IPS-15b (cell line): ENCODE measurements around the gene ELAVL1.

Experiments
- H3K27me3 ChIP-seq: one replicate; pipeline ENCODE4 v1.6.1; 2013; ENCODE audit warnings: low read length; ENCODE audit not compliant: control insufficient read depth, insufficient read depth
- H3K36me3 ChIP-seq: one replicate; pipeline ENCODE4 v1.6.1; 2013; ENCODE audit warnings: low read length; ENCODE audit not compliant: control insufficient read depth, insufficient read depth
- H3K4me1 ChIP-seq: one replicate; pipeline ENCODE4 v1.6.1; 2013; ENCODE audit warnings: mild to moderate bottlenecking, low read length; ENCODE audit not compliant: control insufficient read depth, insufficient read depth
- H3K4me3 ChIP-seq: one replicate; pipeline ENCODE4 v1.5.1; 2013; ENCODE audit warnings: low read depth, low read length
- H3K9ac ChIP-seq: one replicate; pipeline ENCODE4 v1.6.1; 2013; ENCODE audit warnings: low read depth, mild to moderate bottlenecking, low read length
- H3K9me3 ChIP-seq: one replicate; pipeline ENCODE4 v1.6.1; 2013; ENCODE audit warnings: mild to moderate bottlenecking, low read length; ENCODE audit not compliant: control insufficient read depth, insufficient read depth

Gene ELAVL1

GRCh38 chr19:8004723-8005513, 523 bp downstream of the ELAVL1 start:
- peak overlapping the region; percentile 84 for H3K4me3 ChIP-seq
- H3K27me3 ChIP-seq = no peaks in the 10 kb centered on the region
- no peaks in the 10 kb centered on the region for H3K9me3 ChIP-seq
- H3K4me1 ChIP-seq = peaks cover 8% of the 10 kb centered on the region
- H3K9ac ChIP-seq = no peak overlapping the region
- peaks cover 3% of the 10 kb centered on the region for H3K36me3 ChIP-seq

DNA sequence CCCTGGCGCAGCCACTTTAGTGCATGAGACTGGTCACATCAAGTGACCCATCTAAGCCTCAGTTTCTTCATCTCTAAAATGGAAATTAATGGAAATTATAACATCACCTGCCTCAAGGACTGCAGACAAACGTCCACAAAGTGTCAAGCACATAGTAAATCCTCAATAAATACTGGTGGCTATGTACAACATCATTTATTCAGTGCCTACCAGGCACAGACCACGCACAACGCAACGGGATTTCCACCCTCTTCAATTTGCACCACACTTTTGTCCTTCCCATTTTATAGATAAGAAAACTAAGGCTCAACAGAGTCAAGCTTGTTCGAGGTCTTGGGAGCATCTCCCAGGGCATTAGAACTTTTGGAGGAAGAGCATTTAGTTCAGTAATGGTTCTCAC, 1.4 kb downstream of the ELAVL1 start:
- H3K9ac ChIP-seq = no peak overlapping the region
- peaks cover 8% of the 10 kb centered on the region for H3K4me1 ChIP-seq
- no peaks in the 10 kb centered on the region for H3K27me3 ChIP-seq
- no peaks in the 10 kb centered on the region for H3K9me3 ChIP-seq
- H3K36me3 ChIP-seq = peaks cover 5% of the 10 kb centered on the region
- peak overlapping the region; percentile 84 for H3K4me3 ChIP-seq

- Histone ChIP-seq H3K9ac (peak overlapping the region; percentile 79), H3K9me3 (no peaks in the 10 kb centered on the region), H3K4me1 (peaks cover 8% of the 10 kb centered on the region), H3K4me3 (peak overlapping the region; percentile 64), H3K36me3 (peaks cover 8% of the 10 kb centered on the region), H3K27me3 (no peaks in the 10 kb centered on the region)
These were observed 3.2 kb downstream of the ELAVL1 start for GRCh38 chr19:8001995-8002849.

DNA sequence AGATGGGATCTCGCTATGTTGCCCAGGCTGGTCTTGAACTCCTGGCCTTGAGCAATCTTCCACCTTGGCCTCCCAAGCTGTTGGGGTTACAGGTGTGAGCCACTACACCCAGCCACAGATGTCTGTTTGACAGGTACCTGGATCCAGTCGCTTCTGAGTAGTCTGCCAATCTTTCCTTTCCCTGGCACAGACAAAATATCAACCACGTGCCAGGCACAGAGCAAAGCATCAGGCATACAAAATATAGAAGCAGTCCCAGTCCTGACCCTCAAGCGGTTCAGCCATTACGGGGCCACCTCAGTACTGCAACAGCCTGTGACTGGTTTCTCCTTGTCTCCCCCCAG, 3.8 kb downstream of the ELAVL1 start:
- peaks cover 8% of the 10 kb centered on the region for H3K36me3 ChIP-seq
- no peak overlapping the region for H3K9ac ChIP-seq
- H3K4me1 ChIP-seq = peaks cover 8% of the 10 kb centered on the region
- no peaks in the 10 kb centered on the region for H3K27me3 ChIP-seq
- H3K9me3 ChIP-seq = no peaks in the 10 kb centered on the region
- H3K4me3 ChIP-seq = peak overlapping the region; percentile 64

DNA sequence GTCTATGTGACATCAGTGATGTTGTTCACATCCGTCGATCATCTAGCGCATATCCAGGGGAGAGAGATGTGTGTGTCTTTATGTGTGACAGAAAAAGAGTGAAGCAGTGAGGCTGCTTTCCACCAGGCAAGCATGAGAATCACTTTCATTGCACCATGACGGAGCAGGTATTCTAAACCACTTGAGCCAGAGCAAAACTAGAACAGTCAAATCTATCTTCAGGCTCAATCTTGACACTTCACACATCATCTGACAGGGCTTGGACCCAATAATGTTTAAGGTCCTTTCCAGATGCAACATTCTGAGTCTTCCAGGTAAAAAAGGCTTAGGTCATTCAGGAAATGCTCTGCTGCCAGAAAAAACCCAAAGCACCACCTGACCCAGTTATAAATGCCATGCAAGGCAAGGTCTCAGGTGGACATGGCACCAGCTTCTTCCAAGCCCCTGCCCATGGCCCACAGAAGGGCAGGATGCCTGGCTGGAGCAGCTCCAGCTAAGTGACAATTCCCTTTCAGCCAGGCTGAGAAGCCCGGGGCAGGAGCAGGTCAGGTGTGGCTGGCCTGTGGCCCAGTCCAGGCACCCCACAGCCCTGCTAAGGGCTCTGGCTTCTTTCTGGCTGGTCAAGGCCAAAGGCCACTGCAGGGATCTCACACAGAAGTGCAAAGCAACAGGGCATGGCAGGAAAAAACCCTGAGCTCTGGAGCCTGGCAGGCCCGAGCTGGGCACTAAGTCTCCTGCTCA, 5.0 kb downstream of the ELAVL1 start:
- Histone ChIP-seq H3K4me3 (no peak overlapping the region), H3K9me3 (no peaks in the 10 kb centered on the region), H3K4me1 (peaks cover 8% of the 10 kb centered on the region), H3K9ac (no peak overlapping the region), H3K27me3 (no peaks in the 10 kb centered on the region), H3K36me3 (peaks cover 8% of the 10 kb centered on the region)

DNA sequence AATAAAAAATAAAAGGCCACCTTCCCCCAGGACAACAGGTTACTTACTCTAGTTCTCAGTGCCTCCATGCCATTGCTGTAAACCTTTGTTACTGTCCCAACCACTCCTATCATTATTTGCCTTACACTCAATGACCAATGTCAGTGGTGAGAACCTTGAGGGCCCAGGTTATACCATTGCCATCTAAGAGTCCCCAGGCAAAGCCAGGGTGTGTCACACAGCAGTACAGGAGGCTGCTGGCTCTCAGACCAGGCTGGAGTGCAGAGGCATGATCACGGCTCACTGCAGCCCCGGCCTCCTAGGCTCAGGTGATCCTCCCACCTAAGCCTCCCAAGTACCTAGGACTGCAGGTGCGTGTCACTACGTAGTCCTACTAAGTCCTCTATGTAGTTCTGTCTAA, 6.1 kb downstream of the ELAVL1 start:
- no peaks in the 10 kb centered on the region for H3K27me3 ChIP-seq
- no peak overlapping the region for H3K4me3 ChIP-seq
- H3K9ac ChIP-seq = no peak overlapping the region
- H3K4me1 ChIP-seq = peaks cover 8% of the 10 kb centered on the region
- H3K9me3 ChIP-seq = no peaks in the 10 kb centered on the region
- H3K36me3 ChIP-seq = peaks cover 8% of the 10 kb centered on the region

DNA sequence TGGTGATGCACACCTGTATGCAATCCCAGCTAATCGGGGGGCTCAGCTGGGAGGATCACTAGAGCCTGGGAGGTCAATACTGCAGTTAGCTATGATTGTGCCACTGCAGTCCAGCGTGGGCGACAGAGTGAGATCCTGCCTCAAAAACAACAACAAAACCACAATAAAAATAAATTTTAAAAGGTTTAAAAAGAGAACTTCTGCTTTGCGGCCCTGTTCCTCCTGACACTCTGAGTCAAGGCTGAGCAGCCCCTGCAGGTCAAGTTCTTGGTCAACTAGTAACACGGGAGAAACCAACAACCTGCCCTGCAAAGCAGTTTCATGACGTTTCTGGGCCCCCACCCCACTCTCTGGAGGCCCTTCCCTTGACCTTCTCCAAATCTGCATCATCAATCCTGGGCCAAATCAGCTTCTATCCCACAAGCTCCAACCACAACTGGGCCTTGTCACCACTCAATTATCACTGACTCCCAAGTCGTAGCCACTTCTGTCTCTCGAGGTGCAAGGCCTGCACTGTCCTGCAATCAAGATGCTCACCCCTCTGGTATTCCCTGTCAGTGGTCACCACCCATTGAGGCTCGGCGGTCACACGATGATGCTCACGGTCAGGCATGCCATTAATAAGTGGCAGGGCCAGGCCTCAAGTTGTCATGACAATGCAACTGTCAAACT, 7.5 kb downstream of the ELAVL1 start:
- Histone ChIP-seq H3K9me3 (no peaks in the 10 kb centered on the region), H3K27me3 (no peaks in the 10 kb centered on the region), H3K4me1 (peaks cover 6% of the 10 kb centered on the region), H3K9ac (no peak overlapping the region), H3K36me3 (peaks cover 8% of the 10 kb centered on the region), H3K4me3 (no peak overlapping the region)

DNA sequence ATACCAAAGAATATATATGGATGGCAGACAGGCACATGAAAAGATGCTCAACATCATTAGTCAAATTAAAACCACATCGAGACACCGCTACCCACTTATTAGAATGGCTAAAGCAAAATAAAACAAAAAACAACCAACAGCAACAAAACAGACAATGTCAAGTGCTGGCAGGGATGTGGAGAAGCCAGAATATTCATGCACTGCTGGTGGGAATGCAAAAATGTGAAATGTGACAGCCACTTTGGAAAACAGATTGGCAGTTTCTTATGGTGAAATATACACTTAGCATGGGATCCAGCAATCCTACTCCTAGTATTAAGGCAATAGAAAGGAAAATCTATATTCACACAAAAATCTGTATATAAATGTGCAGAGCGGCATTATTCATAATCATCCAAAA, 8.6 kb downstream of the ELAVL1 start:
- Histone ChIP-seq H3K27me3 (no peaks in the 10 kb centered on the region), H3K36me3 (peaks cover 14% of the 10 kb centered on the region), H3K9ac (no peak overlapping the region), H3K9me3 (no peaks in the 10 kb centered on the region), H3K4me1 (no peaks in the 10 kb centered on the region), H3K4me3 (no peak overlapping the region)

DNA sequence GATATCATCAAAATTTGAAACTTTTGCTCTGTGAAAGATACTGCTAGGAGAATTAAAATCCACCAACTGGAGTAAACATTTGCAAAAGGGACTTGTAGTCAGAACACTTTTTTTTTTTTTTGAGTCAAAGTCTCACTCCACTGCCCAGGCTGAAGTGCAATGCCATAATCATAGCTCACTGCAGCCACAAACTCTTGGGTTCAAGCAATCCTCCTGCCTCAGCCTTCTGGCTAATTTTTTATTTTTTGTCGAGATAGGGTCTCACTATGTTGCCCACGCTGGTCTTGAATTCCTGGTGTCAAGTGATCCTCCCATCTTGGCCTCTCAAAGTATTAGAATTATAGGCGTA, 9.7 kb downstream of the ELAVL1 start:
- no peaks in the 10 kb centered on the region for H3K9me3 ChIP-seq
- H3K27me3 ChIP-seq = no peaks in the 10 kb centered on the region
- no peaks in the 10 kb centered on the region for H3K4me1 ChIP-seq
- no peak overlapping the region for H3K4me3 ChIP-seq
- H3K9ac ChIP-seq = no peak overlapping the region
- H3K36me3 ChIP-seq = peaks cover 22% of the 10 kb centered on the region

GRCh38 chr19:7994928-7995809, 10.3 kb downstream of the ELAVL1 start:
- no peaks in the 10 kb centered on the region for H3K27me3 ChIP-seq
- H3K36me3 ChIP-seq = peaks cover 28% of the 10 kb centered on the region
- no peak overlapping the region for H3K9ac ChIP-seq
- no peaks in the 10 kb centered on the region for H3K9me3 ChIP-seq
- no peaks in the 10 kb centered on the region for H3K4me1 ChIP-seq
- H3K4me3 ChIP-seq = no peak overlapping the region

GRCh38 chr19:7994114-7994513, 11.3 kb downstream of the ELAVL1 start:
- no peaks in the 10 kb centered on the region for H3K27me3 ChIP-seq
- H3K9me3 ChIP-seq = no peaks in the 10 kb centered on the region
- H3K9ac ChIP-seq = no peak overlapping the region
- H3K4me3 ChIP-seq = no peak overlapping the region
- H3K36me3 ChIP-seq = peaks cover 32% of the 10 kb centered on the region
- H3K4me1 ChIP-seq = no peaks in the 10 kb centered on the region
